ENCODE data around the gene GNPNAT1.
"Not testable (repeated sequence)": the region's sequence is repeated elsewhere in the genome, so short reads cannot be mapped to it uniquely, and the experiment has no call there.

The GNPNAT1 gene

DNA sequence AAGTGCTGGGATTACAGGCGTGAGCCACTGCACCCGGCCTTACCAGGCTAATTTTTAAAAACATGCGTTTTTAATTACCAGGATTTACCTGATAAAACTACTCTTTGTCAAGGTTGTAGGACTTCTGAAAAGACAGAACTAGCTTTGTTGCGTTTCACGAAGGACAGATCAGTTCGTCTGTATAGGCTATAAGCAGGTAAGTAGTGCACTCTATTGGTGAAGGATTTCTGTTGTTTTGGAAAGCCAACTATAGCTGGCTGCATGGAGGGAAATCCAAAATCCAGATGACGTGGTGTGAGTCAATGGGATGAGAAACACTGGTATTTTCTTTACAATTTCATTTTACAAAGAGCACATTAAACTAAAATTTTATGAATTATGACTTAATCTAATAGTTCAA lies 14.6 kb downstream of the GNPNAT1 start:
- DNase-seq (ENCODE audit: extremely low read depth, low read depth), result no peak
- TF ChIP-seq, protein P1, sequence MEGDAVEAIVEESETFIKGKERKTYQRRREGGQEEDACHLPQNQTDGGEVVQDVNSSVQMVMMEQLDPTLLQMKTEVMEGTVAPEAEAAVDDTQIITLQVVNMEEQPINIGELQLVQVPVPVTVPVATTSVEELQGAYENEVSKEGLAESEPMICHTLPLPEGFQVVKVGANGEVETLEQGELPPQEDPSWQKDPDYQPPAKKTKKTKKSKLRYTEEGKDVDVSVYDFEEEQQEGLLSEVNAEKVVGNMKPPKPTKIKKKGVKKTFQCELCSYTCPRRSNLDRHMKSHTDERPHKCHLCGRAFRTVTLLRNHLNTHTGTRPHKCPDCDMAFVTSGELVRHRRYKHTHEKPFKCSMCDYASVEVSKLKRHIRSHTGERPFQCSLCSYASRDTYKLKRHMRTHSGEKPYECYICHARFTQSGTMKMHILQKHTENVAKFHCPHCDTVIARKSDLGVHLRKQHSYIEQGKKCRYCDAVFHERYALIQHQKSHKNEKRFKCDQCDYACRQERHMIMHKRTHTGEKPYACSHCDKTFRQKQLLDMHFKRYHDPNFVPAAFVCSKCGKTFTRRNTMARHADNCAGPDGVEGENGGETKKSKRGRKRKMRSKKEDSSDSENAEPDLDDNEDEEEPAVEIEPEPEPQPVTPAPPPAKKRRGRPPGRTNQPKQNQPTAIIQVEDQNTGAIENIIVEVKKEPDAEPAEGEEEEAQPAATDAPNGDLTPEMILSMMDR (IDR thresholded peaks at IDR 0.05; ENCODE audit: low read depth, low read length), result no peak

DNA sequence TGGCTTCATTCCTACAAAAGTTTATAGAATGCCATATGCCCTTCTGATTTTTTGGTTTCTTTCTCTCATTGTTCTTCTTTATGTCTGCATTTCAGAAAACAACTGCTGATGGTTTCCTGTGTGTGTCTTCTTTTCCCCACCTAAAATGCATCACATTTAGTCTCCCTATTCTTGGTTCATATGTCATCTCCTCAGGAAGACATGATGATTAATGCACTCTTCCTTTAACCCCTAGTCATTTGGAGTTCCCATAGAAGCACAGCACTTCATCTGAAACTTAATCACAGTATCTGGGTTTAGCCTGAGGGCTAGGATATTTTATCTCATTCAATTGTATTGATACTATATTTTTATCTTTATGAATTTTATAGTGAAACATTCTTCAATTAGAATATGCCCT lies 21.5 kb downstream of the GNPNAT1 start:
- TF ChIP-seq, protein P1 (IDR thresholded peaks at IDR 0.05; ENCODE audit: low read depth, low read length), result no peak
- DNase-seq (ENCODE audit: extremely low read depth, low read depth), result no peak

DNA sequence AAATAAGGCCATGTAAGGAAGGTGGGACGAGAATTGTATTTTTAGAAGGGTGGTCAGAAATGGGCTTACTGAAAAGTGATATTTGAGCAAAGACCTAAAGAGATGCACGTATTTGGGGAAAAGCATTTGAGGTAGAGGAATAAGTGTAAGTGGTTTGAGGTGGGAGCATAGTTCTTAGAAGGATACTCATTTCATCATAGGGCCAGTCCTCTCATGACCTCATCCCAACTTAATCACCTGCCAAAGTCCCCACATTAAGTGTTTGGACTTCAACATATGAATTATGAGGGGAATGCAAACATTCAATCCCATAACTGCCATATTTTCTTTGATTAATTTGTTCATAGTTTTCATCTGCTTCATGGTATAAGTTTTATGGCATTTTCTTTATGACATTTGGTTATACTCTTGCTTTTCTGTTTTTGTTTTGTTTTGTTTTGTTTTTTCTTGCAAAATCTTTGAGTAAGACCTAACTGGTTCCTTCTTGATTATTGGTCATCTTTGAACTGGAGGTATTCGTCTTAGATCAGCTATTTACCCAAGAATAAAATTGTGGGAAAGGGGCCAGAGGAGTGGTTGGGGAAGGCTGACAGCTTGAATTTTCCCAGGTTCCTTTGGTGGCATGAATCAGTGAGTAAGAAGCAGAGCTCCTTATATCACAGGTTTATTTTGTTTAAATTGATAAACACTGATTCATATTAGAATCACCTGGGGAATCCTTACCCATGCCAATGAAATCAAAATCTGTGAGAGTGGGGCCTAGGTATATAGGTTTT lies 24.2 kb downstream of the GNPNAT1 start:
- TF ChIP-seq, protein P1 (IDR thresholded peaks at IDR 0.05; ENCODE audit: low read depth, low read length), result no peak
- DNase-seq (ENCODE audit: extremely low read depth, low read depth), result no peak

DNA sequence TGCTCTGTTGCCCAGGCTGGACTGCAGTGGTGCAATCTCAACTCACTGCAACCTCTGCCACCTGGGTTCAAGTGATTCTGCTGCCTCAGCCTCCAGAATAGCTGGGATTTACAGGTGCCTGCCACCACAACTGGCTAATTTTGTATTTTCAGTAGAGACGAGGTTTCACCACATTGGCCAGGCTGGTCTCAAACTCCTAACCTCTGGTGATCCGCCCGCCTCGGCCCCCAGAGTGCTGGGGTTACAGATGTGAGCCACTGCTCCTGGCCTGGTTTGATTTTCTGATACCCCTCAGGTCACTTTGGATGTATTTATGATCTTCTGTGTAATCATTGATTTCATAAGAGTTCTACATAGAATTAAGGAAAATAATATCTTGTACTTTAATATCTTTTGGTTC lies 28.5 kb downstream of the GNPNAT1 start:
- DNase-seq (ENCODE audit: extremely low read depth, low read depth), result not testable (repeated sequence)

DNA sequence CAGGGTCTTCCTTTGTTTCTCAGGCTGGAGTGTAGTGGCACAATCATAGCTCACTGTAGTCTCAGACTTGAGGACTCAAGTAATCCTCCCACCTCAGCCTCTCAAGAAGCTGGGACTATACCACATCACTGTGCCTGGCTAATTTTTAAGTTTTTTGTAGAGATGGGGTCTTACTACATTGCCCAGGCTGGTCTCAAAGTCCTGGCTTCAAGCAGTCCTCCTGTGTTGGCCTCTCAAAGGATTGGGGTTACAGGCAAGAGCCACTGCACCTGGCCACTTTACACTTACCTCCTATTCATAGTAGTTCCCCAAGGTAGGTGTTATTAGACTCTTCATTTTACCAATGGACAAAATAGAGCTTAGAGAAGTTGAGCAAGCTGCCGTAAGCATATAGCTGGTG lies 32.3 kb downstream of the GNPNAT1 start:
- no peak for DNase-seq (ENCODE audit: extremely low read depth, low read depth)
- TF ChIP-seq, protein P1 (IDR thresholded peaks at IDR 0.05; ENCODE audit: low read depth, low read length), result no peak

DNA sequence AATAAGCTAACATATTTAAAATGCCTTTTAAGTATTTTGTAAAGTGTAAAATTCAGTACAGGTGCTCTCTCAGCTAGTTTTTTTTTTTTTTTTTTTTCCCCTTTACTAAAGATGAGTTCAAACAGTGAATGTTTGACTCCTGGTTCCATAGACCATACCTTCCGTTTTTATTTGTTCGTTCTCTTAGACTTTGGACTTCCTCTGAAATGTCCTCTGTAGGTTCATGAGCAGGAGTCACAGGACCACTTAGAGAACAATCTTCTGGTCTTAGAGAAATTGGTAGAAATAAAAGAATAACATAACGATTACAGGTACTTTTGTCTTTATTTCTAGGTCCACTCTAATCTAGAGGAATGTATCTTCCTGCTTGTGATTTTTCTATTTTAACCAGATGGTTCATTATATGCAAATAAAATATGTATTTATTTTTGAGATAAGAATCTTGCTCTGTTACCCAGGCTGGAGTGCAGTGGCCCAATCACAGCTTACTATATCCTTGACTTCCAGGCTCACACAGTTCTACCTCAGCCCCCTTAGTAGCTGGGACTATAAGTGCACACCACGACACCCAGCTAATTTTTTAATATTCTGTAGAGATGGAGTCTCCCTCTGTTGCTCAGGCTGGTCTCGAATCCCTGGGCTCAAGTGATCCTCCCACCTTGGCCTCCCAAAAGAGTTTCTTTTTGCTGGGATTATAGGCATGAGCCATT lies 35.6 kb downstream of the GNPNAT1 start:
- no peak for DNase-seq (ENCODE audit: extremely low read depth, low read depth)
- TF ChIP-seq, protein P1 (IDR thresholded peaks at IDR 0.05; ENCODE audit: low read depth, low read length), result no peak

DNA sequence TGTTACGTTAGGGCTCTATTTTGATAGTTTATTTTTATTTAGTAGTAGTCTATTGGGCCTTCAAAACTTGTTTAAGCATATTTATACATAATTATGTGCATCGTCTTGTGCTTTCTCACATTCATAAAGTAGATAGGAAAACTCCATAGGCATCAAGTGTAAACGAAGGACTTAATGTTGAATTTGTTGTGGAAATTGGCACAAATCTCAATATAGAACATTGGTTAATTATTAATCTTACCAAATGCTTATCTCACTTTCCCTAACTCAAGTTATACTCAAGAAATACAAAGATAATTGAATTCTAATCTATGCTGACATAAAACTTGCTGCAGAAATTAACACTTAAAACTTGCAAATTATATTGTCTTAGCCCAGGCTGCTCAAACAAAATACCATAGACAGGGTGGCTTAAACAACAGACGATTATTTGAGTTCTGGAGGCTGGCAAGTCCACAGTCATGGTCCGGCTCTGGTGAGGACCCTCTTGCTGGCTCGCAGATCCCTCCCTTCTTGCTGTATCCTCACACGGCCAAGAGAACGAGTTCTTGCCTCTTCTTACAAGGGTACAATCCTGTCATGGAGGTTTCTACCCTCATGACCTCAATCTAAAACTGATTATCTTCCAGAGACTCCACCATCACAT lies 42.6 kb downstream of the GNPNAT1 start:
- TF ChIP-seq, protein P1 (IDR thresholded peaks at IDR 0.05; ENCODE audit: low read depth, low read length), result no peak
- no peak for DNase-seq (ENCODE audit: extremely low read depth, low read depth)
